HG03354 (cell line): ENCODE data around the gene DMPK.
A peak's percentile ranks its signal among the peaks of the same experiment; 100 is the strongest.

Experiments used
- ATAC-seq: cut with Tn5 transposase; IDR thresholded peaks from one replicate; pipeline ENCODE4 v1.9.1; 2021; ENCODE audit warnings: mild to moderate bottlenecking; ENCODE audit not compliant: unreplicated experiment, poor library complexity, severe bottlenecking

The DMPK gene, protein sequence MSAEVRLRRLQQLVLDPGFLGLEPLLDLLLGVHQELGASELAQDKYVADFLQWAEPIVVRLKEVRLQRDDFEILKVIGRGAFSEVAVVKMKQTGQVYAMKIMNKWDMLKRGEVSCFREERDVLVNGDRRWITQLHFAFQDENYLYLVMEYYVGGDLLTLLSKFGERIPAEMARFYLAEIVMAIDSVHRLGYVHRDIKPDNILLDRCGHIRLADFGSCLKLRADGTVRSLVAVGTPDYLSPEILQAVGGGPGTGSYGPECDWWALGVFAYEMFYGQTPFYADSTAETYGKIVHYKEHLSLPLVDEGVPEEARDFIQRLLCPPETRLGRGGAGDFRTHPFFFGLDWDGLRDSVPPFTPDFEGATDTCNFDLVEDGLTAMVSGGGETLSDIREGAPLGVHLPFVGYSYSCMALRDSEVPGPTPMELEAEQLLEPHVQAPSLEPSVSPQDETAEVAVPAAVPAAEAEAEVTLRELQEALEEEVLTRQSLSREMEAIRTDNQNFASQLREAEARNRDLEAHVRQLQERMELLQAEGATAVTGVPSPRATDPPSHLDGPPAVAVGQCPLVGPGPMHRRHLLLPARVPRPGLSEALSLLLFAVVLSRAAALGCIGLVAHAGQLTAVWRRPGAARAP

DNA sequence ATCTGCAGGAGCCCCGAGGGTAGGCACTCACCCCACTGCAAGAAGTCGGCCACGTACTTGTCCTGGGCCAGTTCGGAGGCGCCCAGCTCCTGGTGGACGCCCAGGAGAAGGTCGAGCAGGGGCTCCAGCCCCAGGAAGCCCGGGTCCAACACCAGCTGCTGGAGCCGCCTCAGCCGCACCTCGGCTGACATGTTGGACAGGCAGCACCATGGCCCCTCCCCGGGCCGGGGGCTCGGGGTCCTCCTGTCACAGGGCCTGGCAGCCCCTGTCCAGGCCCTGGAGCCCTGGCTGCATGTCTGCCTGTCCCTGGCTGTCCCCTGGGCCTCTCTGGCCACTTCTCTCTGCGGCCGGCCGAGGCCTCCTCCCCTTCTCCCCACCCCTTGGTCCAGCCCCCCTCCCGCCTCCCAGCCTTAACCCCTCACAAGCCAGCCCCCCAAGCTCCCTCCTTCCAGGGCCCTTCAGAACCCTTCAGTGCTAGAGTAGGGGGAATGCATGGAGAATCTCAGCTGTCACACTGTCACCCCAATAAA is at the start of gene DMPK:
Gene DMPK (minus strand): TSS at position 329 of the 530 bp plus-strand sequence. CDS start 138 bp downstream, at position 191.
- ATAC-seq = no peak

DNA sequence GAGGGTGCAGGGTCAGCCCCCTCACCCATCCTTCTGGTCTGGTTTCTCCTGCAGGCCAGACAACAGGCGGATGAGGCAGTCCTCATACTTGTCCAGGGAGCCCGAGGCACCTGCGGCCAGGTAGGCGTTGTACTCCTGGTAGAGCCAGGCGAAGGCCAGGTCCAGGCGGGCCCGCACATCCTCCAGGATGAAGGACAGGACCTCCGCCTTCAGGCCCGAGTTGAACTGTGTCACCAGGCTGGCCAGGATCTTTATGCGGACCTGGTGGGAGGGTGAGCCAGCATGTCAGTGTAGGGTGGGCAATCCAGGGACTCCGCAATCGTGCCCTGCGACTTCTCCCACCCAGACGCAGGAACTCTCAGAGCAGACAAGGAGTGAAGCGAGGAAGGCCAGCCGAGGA is 46.7 kb upstream of the DMPK start:
- no peak for ATAC-seq

DNA sequence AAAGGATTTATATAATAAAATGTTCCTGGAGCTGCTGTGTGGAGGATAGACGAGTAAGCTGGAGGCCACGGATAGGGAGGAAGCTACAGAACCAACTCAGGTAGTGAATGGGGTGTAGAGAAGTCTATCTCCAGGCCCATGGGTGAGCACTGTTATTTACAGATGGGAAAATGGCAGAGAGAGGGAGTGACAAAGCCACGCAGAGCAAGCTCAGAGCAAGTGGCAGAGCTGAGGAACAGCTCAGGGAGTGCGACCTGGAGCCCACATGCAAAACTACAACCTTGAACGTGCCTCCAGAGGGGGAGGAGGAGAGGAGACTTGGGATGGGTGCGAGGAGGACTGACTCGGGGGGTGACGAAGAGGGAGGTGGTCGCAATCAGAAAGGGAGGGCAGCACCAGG is 46.2 kb upstream of the DMPK start:
- ATAC-seq = no peak

DNA sequence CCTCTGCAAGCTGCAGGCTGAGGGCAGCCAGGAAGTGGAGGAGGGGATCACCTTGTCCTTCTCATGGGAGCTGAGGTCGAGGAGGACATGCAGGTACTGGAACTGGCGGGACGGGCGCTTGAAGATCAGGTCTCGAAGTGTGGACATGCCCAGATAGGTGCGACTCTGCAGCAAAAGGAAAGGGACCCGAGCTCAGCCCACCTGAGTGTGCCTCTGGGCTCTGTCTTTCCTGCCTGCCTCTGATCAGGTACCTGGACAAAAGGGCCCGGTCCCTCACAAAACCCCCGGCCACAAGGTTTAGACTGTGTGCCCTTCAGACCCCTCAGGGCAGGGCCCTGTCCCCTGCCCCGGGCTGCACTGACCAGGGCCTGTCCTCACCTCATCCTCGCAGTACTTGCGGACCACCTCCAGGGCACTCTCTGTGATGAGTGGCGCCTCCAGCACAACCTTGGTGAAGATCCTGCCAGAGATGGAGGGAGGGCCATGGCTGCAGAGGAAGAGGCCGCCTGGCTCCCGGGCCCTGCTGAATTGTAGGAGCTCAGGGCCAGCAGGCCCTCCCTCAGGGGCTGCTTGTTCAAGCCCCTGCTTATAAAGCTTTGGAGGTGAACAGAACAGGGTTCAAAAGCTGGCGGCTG is 45.3 kb upstream of the DMPK start:
- no peak for ATAC-seq

DNA sequence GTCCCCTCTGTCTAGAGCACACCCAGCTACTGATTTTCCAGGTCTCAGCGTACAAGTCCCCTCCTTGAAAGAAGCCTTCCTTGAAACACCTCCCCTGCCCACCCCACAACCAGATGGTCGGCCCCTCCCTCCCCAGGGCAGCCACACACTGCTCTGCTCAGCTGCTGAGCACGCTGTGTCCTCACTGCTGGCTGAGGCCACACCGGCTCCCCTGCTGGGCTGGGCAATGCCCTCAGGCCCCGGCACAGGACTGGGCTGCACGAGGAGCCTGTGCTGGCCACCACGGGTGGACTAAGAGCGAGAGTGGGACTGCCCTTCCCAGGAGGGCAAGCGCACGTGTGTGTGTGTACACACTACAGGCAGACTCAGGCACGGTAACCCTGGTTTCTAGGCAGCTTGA is 44.6 kb upstream of the DMPK start:
- no peak for ATAC-seq

DNA sequence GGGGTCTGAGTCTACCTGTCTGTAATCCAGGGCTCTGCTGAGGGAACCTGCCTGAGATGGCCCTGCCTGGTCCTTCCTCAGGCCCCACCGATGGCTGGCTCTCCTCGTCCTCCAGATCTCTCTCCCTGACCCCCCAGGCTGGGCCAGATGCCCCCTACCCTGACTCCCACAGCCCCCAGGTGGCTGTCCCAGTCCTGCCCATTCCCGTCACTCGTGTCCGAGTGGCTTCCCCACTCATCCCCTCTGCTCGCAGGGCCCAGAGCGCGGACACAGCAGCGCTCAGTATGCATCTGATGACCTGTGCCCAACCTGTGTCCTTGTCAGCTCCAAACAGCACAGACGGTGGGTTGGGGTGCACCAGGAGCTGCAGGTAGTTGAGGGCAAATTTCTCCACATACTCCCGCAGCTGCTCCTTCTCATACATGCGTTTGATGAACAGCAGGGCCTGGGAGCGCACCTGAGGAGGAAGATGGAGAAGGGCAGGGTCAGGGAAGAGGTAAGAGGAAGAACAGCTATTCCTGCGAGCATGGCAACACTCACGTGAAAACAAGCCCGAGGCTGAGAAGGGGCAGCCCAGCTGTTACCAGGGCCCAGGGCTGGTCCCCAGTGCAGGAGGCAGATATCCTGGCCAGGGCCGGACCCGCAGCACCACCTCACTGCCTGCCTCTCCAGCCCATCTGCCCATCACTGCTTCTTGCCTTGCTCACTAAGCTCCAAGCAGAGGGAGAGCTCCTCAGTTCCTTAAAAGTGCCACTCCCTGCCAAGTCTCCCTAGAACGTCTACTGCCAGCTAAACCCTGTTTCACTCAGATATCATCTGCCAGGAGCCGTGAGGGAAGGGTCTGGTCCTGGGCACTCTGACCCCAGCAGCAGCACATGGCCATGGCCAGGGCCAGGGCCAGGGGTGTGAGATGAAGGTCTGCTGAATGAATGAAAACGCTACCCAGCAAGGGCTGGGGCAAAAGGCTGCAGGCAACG is 43.9 kb upstream of the DMPK start:
- ATAC-seq = no peak

DNA sequence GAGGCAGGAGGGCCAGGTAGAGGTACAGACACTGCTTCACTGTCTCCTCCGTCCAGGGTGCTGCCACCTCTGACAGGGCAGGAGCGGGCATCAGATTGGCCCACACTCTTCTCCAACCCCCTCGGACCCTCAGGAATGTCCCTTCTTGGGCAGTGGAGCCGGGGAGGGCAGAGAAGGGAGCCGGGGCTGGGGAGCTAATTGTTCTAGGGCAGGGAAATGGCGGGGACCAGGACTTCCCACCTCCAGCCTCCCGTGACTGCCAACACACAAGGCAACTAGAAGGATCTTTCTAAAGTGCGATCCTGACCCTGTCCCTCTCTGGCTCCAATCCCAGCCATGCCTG is 42.9 kb upstream of the DMPK start:
- no peak for ATAC-seq

DNA sequence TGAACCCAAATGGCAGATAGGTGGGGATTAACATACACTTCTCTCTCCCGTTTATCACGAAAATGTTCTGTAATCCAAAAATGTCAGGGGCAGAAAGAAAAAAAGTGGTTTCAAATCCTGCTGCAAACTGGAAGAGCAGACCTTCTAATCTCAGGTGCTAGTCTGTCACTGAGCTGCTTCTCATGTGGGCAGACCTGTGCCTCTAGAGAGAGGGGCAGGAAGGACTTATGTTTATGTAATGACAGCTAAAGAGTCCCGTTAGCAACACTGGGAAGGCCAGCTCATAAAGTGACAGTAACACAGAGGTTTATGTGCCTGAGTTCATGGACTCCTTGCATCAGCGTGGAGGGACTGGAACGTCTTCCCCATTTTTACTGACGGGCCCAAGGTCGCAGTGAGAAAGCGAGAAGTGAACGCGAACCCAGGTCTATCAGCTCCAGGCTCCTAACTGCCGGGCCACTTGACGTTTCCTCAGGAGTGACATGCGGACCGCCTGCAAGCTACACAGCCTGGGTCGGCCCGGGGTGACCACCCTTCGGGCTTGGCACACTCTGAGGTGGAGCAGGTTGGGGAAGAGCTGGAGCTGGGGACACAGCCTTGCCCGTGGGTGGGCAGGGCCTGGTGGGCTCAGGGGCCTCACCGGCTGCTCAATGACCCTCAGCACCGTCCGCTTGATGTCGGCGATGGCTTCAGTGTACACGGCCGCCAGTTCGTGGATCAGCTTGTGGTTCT is 42.4 kb upstream of the DMPK start:
- no peak for ATAC-seq

DNA sequence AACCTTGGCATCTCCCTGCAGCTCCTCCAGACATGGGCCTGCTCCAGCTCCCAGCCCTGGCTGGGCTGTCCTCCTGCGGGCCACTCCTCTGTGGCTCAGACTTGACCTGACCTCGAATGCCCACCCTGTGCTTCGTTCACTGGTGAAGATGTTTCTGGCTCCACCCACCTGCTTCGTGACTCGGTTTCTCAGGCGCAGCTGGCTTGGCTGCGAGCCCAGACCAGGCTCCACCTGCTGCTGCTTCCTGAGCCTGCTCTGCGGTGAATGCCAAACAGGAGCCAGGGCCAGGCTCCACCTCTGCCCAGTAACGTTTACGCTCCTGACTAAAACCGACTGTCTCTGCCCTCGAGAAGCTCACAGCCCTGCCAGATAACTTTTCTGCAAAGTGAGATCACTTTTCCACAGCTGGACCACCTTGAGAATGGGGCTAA is 41.8 kb upstream of the DMPK start:
- no peak for ATAC-seq

DNA sequence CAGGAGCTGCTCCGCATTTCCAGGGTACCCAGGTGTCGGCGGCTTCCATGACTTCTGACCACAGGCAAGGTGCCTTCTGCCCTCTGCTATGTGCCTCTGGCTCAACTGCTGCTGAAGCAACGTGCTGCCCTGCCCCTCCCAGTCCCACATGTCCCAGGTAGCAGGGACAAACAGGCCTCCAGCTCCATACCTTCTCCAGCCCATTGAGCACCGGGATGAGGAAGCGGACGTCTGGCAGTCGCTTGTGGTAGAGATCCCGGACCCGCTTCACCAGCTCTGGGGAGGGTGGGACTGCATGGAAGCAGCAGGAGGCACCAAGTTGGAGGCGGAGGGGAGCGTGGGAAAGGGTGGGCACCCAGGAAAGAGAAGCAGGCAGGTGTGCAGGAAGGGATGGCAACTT is 40.9 kb upstream of the DMPK start:
- ATAC-seq = no peak

DNA sequence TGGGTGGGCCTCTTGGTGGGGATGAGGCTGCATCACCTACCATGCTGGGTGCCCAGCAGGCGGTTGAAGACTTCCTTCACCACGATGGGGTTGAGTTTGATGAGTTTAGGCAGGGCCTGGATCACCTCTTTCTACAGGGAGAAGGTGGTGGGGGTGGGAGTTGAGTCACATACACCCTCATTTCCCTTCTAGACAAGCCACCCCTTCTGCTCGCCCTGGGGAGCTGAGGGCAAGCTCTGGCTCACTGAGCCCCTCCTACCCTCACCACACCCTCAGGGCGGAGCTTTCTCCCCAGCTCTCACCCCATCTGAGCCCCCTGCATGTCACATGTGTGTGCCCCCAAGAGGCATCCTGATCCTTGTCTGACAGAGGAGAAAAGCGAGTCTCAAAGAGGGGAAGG is 40.4 kb upstream of the DMPK start:
- ATAC-seq = no peak

DNA sequence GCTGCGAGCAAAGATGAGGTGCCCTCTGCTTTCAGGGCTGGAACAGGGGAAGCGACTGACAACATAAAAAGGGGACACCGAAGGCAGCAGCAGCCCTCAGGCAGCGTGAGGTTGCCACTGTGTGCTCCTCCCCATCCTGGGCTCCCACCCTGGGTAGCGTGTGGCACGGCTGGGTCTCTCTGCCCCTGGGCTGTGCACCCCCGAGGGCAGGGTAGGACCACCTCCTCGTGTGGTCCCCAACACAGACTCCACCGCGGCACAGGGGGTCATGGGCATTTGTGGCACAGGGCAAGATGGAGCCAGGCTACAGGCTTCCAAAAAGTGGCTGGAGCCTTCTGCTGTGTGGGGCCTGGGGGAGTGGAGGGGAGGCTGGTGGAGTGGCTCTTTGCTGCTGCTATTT is 39.3 kb upstream of the DMPK start:
- ATAC-seq = no peak

DNA sequence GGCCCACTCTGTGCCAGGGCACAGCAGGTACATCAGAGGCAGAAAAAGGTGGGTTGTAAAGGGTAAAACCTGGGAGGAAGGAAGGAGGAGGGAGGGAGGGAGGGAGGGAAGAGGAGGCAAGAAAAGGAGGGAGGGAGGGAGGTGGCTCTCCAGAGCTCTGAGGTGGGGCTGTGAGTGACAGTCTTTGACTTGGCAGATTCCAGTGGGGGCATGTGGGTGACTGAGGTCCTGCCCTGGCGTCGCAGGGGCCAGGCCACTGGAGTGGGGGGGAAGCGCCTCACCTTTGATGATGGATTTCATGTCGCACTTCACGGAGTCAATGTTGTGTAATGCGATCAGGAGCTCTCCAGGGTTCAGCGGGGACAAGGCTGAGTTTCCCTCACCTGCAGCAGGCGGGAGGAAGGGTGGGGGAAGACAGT is 38.8 kb upstream of the DMPK start:
- no peak for ATAC-seq

DNA sequence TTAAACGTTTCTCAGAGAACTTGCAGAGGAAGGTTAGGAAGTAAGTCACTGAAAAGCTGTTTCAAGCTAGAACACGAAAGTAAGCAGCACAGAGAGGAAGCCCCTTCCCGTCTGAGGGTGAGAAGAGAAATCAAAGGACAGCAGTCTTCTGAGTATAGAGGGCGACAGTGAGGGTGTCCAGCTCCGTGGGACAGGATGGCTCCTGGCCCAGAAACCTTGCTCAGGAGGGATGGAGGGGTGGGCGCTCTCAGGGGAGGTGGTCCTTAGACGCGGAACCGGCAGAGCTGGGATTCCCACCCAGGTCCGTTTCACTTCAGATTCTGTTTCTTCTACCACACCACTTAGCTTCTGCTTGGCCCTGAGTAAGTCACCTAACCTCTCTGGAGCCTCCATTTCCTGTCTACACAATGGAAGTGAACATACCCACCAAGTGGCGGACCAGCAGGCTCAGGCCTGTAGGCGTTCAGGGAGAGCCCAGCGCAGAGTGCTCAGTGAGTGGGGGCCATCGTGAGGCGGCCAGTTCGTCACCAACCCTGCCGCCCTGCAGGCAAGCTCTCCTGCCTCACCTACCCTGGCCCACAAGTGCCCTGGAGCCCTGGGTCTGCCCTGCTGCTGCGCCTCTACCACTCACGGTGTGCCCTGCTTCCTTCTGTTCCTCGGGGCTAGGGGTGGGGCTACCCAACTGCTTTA is 38.3 kb upstream of the DMPK start:
- no peak for ATAC-seq

DNA sequence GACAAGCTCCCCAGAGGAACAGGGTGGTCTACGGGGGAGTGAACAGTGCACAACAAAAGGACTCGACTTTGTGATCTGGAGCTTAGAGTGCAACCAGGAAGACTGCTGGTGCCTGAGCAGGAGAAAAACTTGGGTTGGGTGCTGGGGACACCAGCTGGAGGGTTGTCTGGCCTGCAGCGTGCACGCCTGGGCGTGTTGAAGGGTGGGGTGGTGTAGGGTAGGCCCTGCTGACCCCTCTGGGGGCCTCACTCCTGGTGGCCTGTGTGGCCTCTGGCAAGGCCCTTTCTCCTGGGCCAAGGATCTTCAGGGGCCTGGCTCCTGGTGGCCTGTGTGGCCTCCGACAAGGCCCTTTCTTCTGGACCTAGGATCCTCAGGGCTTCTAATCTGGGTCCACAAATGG is 37.5 kb upstream of the DMPK start:
- ATAC-seq = no peak

DNA sequence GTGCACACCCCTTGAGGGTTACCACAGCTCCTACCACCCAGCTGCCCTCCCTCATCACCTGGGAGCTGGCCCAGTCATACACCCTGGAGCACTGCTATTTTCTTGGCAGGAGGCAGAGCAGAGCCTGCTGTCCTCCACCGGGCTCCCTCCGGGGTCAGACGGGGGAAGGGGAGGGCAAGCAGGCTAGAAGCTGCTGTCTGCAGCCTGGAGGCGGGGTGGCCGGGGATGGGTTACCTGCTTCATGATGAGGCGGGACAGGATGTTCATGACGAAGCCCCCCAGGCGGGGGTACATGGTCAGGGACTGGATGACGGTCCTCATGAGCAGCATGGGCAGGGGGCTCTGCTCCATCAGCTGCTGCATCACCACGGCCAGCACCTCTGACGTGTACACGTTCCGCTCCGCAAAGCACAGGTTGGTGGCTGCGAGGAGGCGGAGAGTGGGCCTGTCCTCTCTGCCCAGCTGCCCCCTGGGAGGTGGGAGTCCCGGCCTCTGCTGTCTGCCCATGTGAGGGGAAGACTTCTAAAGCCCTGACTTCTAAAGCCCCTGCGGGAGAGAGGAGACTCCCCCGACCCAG is 35.5 kb upstream of the DMPK start:
- no peak for ATAC-seq

DNA sequence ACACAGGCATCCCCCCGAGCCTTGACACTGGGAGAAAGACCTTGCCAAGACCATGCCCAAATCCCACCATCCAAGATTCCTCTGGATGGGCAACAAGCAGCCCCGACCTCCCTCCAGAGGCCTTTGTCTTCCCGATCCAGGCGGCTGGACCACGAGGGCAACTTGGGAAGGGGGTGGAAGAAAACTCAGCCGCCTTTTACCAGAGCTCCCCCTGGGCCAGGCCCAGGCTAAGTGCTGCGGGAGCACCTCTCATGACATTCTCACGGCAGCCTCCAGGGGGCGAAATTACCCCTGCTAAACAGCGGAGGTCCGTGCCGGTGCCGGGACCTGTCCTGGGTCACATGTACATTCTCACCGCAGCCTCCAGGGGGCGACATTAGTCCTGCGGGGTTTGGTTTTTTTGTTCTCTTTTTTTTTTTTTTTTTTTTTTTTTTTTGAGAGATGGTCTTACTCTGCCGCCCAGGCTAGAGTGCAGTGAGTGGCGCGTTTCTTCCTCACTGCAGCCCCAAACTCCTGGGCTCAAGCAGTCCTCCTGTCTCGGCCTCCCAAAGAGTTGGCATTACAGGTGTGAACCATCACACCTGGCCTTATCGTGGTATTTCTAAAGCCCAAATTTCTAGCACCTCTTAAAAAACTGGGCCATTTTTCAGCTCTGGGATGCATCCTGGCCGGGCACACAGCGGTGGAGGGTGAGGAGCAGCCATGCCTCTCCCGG is 34.9 kb upstream of the DMPK start:
- ATAC-seq = peak; percentile 90
